Neuronal stem cell (in vitro differentiated cells): ENCODE measurements around the gene STK39.

Source experiments
- DNase-seq: peaks from one replicate; pipeline ENCODE4 v3.0.0-alpha.2; 2013; ENCODE audit warnings: low spot score
- H2AFZ ChIP-seq: one replicate; pipeline ENCODE4 v1.6.1; 2013; ENCODE audit warnings: mild to moderate bottlenecking, low read length, inconsistent platforms
- H2AK5ac ChIP-seq: 2 replicates; pipeline ENCODE4 v1.6.1; 2013; ENCODE audit warnings: low read depth, mild to moderate bottlenecking, inconsistent platforms, low read length, moderate library complexity, mixed read lengths
- H2BK120ac ChIP-seq: 2 replicates; pipeline ENCODE4 v1.6.1; 2013; ENCODE audit warnings: low read depth, mild to moderate bottlenecking, inconsistent platforms, low read length, moderate library complexity, mixed read lengths
- H2BK12ac ChIP-seq: one replicate; pipeline ENCODE4 v1.6.1; 2013; ENCODE audit warnings: low read length, inconsistent platforms
- H2BK15ac ChIP-seq: 2 replicates; pipeline ENCODE4 v1.6.1; 2013; ENCODE audit warnings: mild to moderate bottlenecking, low read length, inconsistent platforms, mixed read lengths
- H2BK5ac ChIP-seq: one replicate; pipeline ENCODE4 v1.6.1; 2013; ENCODE audit warnings: inconsistent platforms, mild to moderate bottlenecking, low read length, moderate library complexity
- H3K14ac ChIP-seq: one replicate; pipeline ENCODE4 v1.6.1; 2013; ENCODE audit warnings: low read length, inconsistent platforms
- H3K18ac ChIP-seq: 2 replicates; pipeline ENCODE4 v1.6.1; 2013; ENCODE audit warnings: low read length, inconsistent platforms
- H3K23ac ChIP-seq: 2 replicates; pipeline ENCODE4 v1.6.1; 2013; ENCODE audit warnings: low read depth, mild to moderate bottlenecking, mixed read lengths, low read length, inconsistent platforms; ENCODE audit not compliant: poor library complexity
- H3K27ac ChIP-seq: replicated peaks from 3 replicates; pipeline ENCODE4 v1.5.1; 2013; ENCODE audit warnings: low read length, inconsistent platforms
- H3K27me3 ChIP-seq, 3 experiments: 2 replicates each; pipeline ENCODE4 v1.6.1; 2013; ENCODE audit warnings: low read length in 3 of 3, mild to moderate bottlenecking in 2 of 3, inconsistent platforms in 1 of 3, low read depth in 1 of 3, mixed read lengths in 1 of 3, moderate library complexity in 1 of 3; ENCODE audit not compliant: control insufficient read depth in 3 of 3, insufficient read depth in 3 of 3
- H3K36me3 ChIP-seq, 2 donors: replicated peaks in 1 of 2; 2 replicates each; pipeline ENCODE4 v1.6.1; 2013; ENCODE audit warnings: low read length in 2 of 2; ENCODE audit not compliant: control insufficient read depth in 2 of 2, insufficient read depth in 2 of 2
- H3K4ac ChIP-seq: 2 replicates; pipeline ENCODE4 v1.6.1; 2013; ENCODE audit warnings: inconsistent platforms, mild to moderate bottlenecking, low read length, moderate library complexity
- H3K4me1 ChIP-seq, 2 donors: 1 replicate in 1 of 2; 2 replicates in 1 of 2; pipeline ENCODE4 v1.6.1; 2013; ENCODE audit warnings: low read length in 2 of 2, low read depth in 1 of 2; ENCODE audit not compliant: control insufficient read depth in 2 of 2, insufficient read depth in 1 of 2
- H3K4me2 ChIP-seq: one replicate; pipeline ENCODE4 v1.6.1; 2013; ENCODE audit warnings: mild to moderate bottlenecking, low read length, inconsistent platforms; ENCODE audit not compliant: insufficient read depth, poor library complexity, severe bottlenecking
- H3K4me3 ChIP-seq, 2 donors: 2 replicates each; pipeline ENCODE4 v1.5.1; 2013; ENCODE audit warnings: low read length in 2 of 2, mild to moderate bottlenecking in 2 of 2, inconsistent platforms in 1 of 2, moderate library complexity in 1 of 2
- H3K79me1 ChIP-seq: one replicate; pipeline ENCODE4 v1.6.1; 2013; ENCODE audit warnings: low read depth, mild to moderate bottlenecking, inconsistent platforms, low read length, moderate library complexity
- H3K9ac ChIP-seq: one replicate; pipeline ENCODE4 v1.6.1; 2013; ENCODE audit warnings: mild to moderate bottlenecking, low read depth, low read length, inconsistent platforms; ENCODE audit not compliant: poor library complexity
- H3K9me3 ChIP-seq, 2 donors: replicated peaks in 1 of 2; 2 replicates each; pipeline versions ENCODE3 to v1.6.1; 2013; ENCODE audit warnings: low read length in 2 of 2, mild to moderate bottlenecking in 2 of 2, inconsistent platforms in 1 of 2, low read depth in 1 of 2, mixed read lengths in 1 of 2, moderate library complexity in 1 of 2; ENCODE audit not compliant: control insufficient read depth in 2 of 2, insufficient read depth in 1 of 2
- H4K8ac ChIP-seq: one replicate; pipeline ENCODE4 v1.6.1; 2013; ENCODE audit warnings: low read depth, mild to moderate bottlenecking, inconsistent platforms, low read length, moderate library complexity
- H4K91ac ChIP-seq: one replicate; pipeline ENCODE4 v1.6.1; 2013; ENCODE audit warnings: low read length, low read depth, mild to moderate bottlenecking, inconsistent platforms; ENCODE audit not compliant: poor library complexity
- WGBS, 2 donors: extraction: QIAGEN DNeasy Blood & Tissue Kit; methylation state at CpG; one replicate each; pipeline ENCODE4 v1.1.7; 2013; ENCODE audit warnings: missing lambda C conversion rate in 2 of 2, mixed read lengths in 1 of 2; ENCODE audit not compliant: insufficient read length in 2 of 2, insufficient replicate concordance in 1 of 2; ENCODE audit errors: extremely low coverage in 2 of 2; 5-methylcytosine and 5-hydroxymethylcytosine counted together

The STK39 gene

DNA sequence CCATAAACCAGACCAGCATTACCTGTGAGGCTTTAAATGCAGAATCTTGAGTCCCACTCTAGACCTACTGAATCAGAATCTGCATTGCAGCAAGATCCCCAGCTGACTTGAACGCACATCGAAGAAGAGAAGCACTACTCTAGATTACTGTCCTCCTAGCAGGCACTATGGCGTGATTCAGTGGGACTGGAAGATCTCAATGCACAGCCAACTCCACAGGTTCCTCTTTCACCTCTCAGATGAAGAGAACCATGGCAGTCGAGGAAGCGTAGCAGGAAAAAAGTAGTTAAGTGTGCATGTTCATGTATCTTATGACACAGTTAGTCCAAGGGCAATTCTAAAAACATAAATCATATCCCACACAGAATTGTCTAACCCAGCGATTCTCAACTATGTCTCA is 97.4 kb downstream of the STK39 start:
- Histone ChIP-seq H2BK5ac (no peak overlapping the region), H2AK5ac (no peak overlapping the region), H3K4me3 (no peak overlapping the region), H3K9ac (no peak overlapping the region), H3K23ac (no peak overlapping the region), H2BK15ac (no peak overlapping the region), H2BK12ac (no peak overlapping the region), H4K8ac (no peak overlapping the region), H3K4ac (no peak overlapping the region), H2BK120ac (no peak overlapping the region), H3K4me2 (no peak overlapping the region), H3K27ac (no peak overlapping the region), H3K79me1 (no peaks in the 10 kb centered on the region), H3K36me3 (peaks cover 0 to 34% of the 10 kb centered on the region in 2 donors), H3K14ac (no peak overlapping the region), H3K4me1 (peaks cover under 1 to 6% of the 10 kb centered on the region in 2 donors), H4K91ac (no peak overlapping the region), H2AFZ (no peak overlapping the region), H3K18ac (no peak overlapping the region), H3K27me3 (no peaks in the 10 kb centered on the region), H3K9me3 (no peaks in the 10 kb centered on the region)
- no CpG with 5 or more reads among the region's 6 CpGs for WGBS, 2 donors
- DNase-seq: no peak

- Histone ChIP-seq H3K79me1 (no peaks in the 10 kb centered on the region), H3K27ac (no peak overlapping the region), H2BK5ac (no peak overlapping the region), H3K27me3 (no peaks in the 10 kb centered on the region), H3K14ac (no peak overlapping the region), H3K18ac (no peak overlapping the region), H3K9me3 (no peaks in the 10 kb centered on the region), H3K4me1 (peaks cover 2 to 6% of the 10 kb centered on the region in 2 donors), H2BK120ac (no peak overlapping the region), H3K9ac (no peak overlapping the region), H3K4me2 (no peak overlapping the region), H3K4me3 (no peak overlapping the region), H3K4ac (no peak overlapping the region), H2AK5ac (no peak overlapping the region), H2AFZ (no peak overlapping the region), H2BK12ac (no peak overlapping the region), H3K23ac (no peak overlapping the region), H3K36me3 (peaks cover 0 to 33% of the 10 kb centered on the region in 2 donors), H2BK15ac (no peak overlapping the region), H4K8ac (no peak overlapping the region), H4K91ac (no peak overlapping the region)
- no CpG with 5 or more reads among the region's 5 CpGs for WGBS, 2 donors
- no peak for DNase-seq
Observed at GRCh38 chr2:168149150-168149974, 98.0 kb downstream of the STK39 start.

DNA sequence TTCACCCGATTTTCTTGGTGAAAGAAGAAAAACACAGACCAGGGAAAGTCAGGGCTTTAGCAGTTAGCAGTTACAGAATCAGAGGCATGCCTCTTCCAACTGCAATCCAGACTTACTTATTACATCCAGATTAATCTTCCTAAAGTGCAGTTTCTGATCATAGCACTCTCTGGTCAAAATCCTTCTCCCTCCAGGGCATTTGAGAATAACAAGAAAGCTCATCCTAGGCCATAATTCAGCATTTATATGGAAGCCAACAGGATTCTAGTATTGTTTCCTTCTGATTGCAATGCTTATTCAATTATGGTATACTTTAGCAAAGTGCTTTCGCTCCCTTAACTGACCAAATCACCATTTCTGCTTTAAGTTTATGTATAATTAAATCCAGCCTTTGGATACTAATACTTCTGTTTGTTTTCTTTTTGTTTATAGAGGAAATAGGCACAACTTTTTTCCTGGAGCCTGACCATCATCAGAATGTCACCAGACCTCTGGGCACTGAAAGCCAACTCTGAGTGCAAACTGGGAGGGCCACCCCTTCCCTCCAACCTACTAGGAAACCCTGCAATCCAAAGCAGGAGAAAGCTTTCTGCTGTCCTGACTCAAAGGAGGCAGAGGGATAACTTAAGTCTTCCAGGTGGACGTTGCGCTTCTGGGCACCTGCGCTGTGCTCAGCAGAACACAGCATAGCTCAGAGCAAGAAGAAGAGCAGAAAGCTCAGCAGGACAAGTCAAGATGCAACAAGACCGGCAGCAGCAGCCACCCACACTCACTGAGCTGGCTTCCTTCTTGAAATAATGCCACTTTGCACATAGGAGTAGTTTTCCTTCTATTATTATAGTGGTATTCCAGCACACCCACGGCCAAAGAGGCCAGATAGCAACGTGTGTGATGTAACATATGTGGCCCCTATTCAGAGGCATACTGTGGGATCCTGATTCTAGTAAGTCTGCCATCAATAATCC is 99.3 kb downstream of the STK39 start:
- Histone ChIP-seq H3K9ac (no peak overlapping the region), H4K8ac (no peak overlapping the region), H3K9me3 (no peaks in the 10 kb centered on the region), H2BK12ac (no peak overlapping the region), H2AK5ac (no peak overlapping the region), H2BK15ac (no peak overlapping the region), H2AFZ (no peak overlapping the region), H3K36me3 (peaks cover 0 to 34% of the 10 kb centered on the region in 2 donors), H3K18ac (no peak overlapping the region), H3K4me1 (peaks cover 2 to 6% of the 10 kb centered on the region in 2 donors), H3K14ac (no peak overlapping the region), H3K79me1 (no peaks in the 10 kb centered on the region), H3K23ac (no peak overlapping the region), H3K4ac (no peak overlapping the region), H3K4me3 (no peak overlapping the region), H2BK120ac (no peak overlapping the region), H3K27ac (no peak overlapping the region), H3K4me2 (no peak overlapping the region), H4K91ac (no peak overlapping the region), H2BK5ac (no peak overlapping the region), H3K27me3 (no peaks in the 10 kb centered on the region)
- no peak for DNase-seq
- WGBS, 2 donors: no CpG with 5 or more reads among the region's 8 CpGs
